EL (cell line): Measurements from ENCODE around the gene DIS3L2.
A peak's percentile ranks its signal among the peaks of the same experiment; 100 is the strongest.
"Not testable (repeated sequence)": the region's sequence is repeated elsewhere in the genome, so short reads cannot be mapped to it uniquely, and the experiment has no call there.

Experiments used
- DNase-seq: peaks from one replicate; pipeline ENCODE4 v3.0.0-alpha.2; 2016

Gene DIS3L2

GRCh38 chr2:232381204-232382031 lies 419.9 kb downstream of the DIS3L2 start:
- DNase-seq: not testable (repeated sequence)

GRCh38 chr2:232382331-232383225 lies 421.1 kb downstream of the DIS3L2 start:
- DNase-seq: no peak

DNA sequence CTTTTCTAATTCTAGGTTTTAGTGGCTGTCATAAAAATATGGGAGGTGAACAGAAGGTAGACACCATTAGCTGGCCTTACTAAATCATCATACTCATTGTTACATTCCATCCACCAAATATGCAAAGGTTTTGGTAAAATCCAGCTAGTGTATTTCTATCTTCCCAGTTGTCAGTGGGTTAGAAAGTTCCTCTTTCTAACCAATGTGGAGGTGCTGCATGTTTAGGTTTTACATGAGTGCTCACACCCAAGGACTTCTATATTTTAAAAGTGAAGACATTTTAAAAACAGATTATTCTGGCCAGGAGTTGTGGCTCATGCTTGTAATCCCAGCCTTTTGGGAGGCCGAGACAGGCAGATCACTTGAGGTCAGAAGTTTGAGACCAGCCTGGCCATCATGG lies 423.0 kb downstream of the DIS3L2 start:
- no peak for DNase-seq

DNA sequence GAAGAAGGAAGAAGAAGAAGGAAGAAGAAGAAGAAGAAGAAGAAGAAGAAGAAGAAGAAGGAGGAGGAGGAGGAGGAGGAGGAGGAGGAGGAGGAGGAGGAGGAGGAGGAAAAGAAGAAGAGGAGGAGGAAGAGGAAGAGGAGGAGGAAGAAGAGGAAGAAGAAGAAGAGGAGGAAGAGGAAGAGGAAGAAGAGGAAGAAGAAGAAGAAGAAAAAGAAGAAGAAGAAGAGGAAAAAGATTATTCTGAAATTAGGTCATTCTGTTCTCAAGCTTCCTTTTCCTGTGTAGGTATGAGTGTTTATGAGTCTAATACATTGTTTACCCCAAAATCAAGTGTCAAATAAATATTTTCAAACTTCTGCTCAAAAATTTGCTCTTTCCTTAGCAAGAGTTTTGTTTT lies 423.5 kb downstream of the DIS3L2 start:
- not testable (repeated sequence) for DNase-seq

GRCh38 chr2:232385660-232386489 lies 424.4 kb downstream of the DIS3L2 start:
- peak; percentile 97 for DNase-seq

GRCh38 chr2:232386490-232386739 lies 424.9 kb downstream of the DIS3L2 start:
- no peak for DNase-seq
